Transverse colon (tissue), 4 donors: Measurements from ENCODE around the gene SLC6A4.

Source experiments
- CTCF ChIP-seq, 5 experiments: fragments of 200-600 bp in 3 of 5; fragments of 450-650 bp in 2 of 5; sonication (generic) in 3 of 5; IDR thresholded peaks; 1 replicate in 2 of 5; 2 replicates in 3 of 5; pipeline ENCODE4 v1.5.1; 2016 to 2017; ENCODE audit warnings: antibody characterized with exemption in 5 of 5, inconsistent platforms in 3 of 5, mild to moderate bottlenecking in 2 of 5, moderate library complexity in 1 of 5
- POLR2AphosphoS5 ChIP-seq, 3 donors: sonication (generic); formaldehyde crosslinking; IDR thresholded peaks; one replicate each; pipeline ENCODE4 v1.6.1; 2016; ENCODE audit warnings: antibody characterized with exemption in 3 of 3

DNA sequence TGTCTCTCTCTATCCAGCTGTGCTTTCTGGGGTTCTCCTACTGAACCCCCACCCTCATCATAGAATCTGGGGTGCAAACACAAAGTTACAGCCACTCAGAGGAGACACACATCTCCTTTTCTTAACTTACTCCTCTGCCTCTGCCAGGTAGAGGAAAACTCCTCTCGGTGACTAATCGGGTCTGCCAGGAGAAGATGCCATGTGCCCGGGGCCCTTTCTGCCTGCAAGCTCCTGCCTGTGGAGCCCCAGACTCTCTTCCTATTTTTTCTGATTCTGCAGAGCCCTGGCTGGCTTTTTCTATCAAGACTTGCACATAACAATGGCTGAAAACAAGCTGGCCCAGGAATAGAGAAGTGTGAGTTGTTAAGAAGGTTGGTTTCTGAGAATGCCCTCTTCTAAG lies 10.4 kb downstream of the SLC6A4 start:
- TF ChIP-seq CTCF (IDR thresholded peaks at IDR 0.05) (no peak), POLR2AphosphoS5 (IDR thresholded peaks at IDR 0.05) (no peak)
